ENCODE measurements around the gene SLAIN1. TPM values are rescaled to one million over a fixed set of nuclear protein-coding genes. Genes with fewer than 3 reads are reported as not detected.

Gene SLAIN1
- total RNA-seq, 2 experiments from 2014 or later, result 16.4 to 31.7 TPM

GRCh38 chr13:77728265-77729125 lies 31.0 kb downstream of the SLAIN1 start:
- POLR2A ChIA-PET, result no interaction called here

GRCh38 chr13:77729502-77730221 lies 32.2 kb downstream of the SLAIN1 start:
- Histone ChIP-seq H2AFZ (ENCODE audit: low read length) (no peak overlapping the region), H3K9me3 (ENCODE audit: low read length) (no peaks in the 10 kb centered on the region), H3K4me2 (ENCODE audit: low read length) (no peak overlapping the region), H3K79me2 (ENCODE audit: insufficient read depth, low read depth, low read length) (no peaks in the 10 kb centered on the region), H3K4me1 (ENCODE audit: insufficient read depth, low read length, poor library complexity, severe bottlenecking) (no peaks in the 10 kb centered on the region), H3K9me2 (ENCODE audit: insufficient read depth, low read length) (no peaks in the 10 kb centered on the region), H4K20me1 (ENCODE audit: insufficient read depth, low read length) (no peaks in the 10 kb centered on the region), H3K36me3 (ENCODE audit: insufficient read depth, low read length) (peaks cover 6% of the 10 kb centered on the region; the same call in 1 of the 2 replicates), H3K4me3 (ENCODE audit: low read depth, low read length, poor library complexity, severe bottlenecking) (no peak overlapping the region), H3K27ac (ENCODE audit: low read depth, low read length, poor library complexity, severe bottlenecking) (no peak overlapping the region)
- no peak for DNase-seq (ENCODE audit: low spot score)
- ChIA-PET CTCF (ENCODE audit: unreplicated experiment) (no interaction called here), POLR2A (interaction anchor here (1.3 kb wide), 1 partner anchor 30 kb away, joined by 3 read pairs; no protein-coding TSS in a partner anchor)
- intact Hi-C loops (cut with micrococcal nuclease; ENCODE audit: unreplicated experiment), result no loop called here
- no TSS peak for BruUV-seq (replicated peaks)
- TF ChIP-seq EZH2phosphoT487 (IDR thresholded peaks at IDR 0.05; ENCODE audit: borderline replicate concordance, low read depth, low read length), result no peak
- TF ChIP-seq, protein P1, sequence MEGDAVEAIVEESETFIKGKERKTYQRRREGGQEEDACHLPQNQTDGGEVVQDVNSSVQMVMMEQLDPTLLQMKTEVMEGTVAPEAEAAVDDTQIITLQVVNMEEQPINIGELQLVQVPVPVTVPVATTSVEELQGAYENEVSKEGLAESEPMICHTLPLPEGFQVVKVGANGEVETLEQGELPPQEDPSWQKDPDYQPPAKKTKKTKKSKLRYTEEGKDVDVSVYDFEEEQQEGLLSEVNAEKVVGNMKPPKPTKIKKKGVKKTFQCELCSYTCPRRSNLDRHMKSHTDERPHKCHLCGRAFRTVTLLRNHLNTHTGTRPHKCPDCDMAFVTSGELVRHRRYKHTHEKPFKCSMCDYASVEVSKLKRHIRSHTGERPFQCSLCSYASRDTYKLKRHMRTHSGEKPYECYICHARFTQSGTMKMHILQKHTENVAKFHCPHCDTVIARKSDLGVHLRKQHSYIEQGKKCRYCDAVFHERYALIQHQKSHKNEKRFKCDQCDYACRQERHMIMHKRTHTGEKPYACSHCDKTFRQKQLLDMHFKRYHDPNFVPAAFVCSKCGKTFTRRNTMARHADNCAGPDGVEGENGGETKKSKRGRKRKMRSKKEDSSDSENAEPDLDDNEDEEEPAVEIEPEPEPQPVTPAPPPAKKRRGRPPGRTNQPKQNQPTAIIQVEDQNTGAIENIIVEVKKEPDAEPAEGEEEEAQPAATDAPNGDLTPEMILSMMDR (conservative IDR thresholded peaks at IDR 0.05; ENCODE audit: low read length), result no peak

More at GRCh38 chr13:77728265-77729125, 31.0 kb downstream of the SLAIN1 start:
- Histone ChIP-seq H4K20me1 (ENCODE audit: insufficient read depth, low read length) (no peaks in the 10 kb centered on the region), H3K4me1 (ENCODE audit: insufficient read depth, low read length, poor library complexity, severe bottlenecking) (no peaks in the 10 kb centered on the region), H3K4me2 (ENCODE audit: low read length) (no peak overlapping the region), H3K4me3 (ENCODE audit: low read depth, low read length, poor library complexity, severe bottlenecking) (no peak overlapping the region), H3K27ac (ENCODE audit: low read depth, low read length, poor library complexity, severe bottlenecking) (no peak overlapping the region), H3K9me2 (ENCODE audit: insufficient read depth, low read length) (no peaks in the 10 kb centered on the region), H3K79me2 (ENCODE audit: insufficient read depth, low read depth, low read length) (no peaks in the 10 kb centered on the region), H3K36me3 (ENCODE audit: insufficient read depth, low read length) (peaks cover 12% of the 10 kb centered on the region), H3K9me3 (ENCODE audit: low read length) (no peaks in the 10 kb centered on the region), H2AFZ (ENCODE audit: low read length) (no peak overlapping the region)
- no peak for DNase-seq (ENCODE audit: low spot score)
- CTCF ChIA-PET (ENCODE audit: unreplicated experiment), result no interaction called here
- intact Hi-C loops (cut with micrococcal nuclease; ENCODE audit: unreplicated experiment), result no loop called here
- no peak for TF ChIP-seq EZH2phosphoT487 (IDR thresholded peaks at IDR 0.05; ENCODE audit: borderline replicate concordance, low read depth, low read length)
- TF ChIP-seq, protein P1 (conservative IDR thresholded peaks at IDR 0.05; ENCODE audit: low read length), result no peak
- BruUV-seq (replicated peaks), result no TSS peak

Measured in OCI-LY7 (cell line).